ENCODE measurements around the gene RTN4RL1.
"Not testable (repeated sequence)": the region's sequence is repeated elsewhere in the genome, so short reads cannot be mapped to it uniquely, and the experiment has no call there.

RTN4RL1 gene

DNA sequence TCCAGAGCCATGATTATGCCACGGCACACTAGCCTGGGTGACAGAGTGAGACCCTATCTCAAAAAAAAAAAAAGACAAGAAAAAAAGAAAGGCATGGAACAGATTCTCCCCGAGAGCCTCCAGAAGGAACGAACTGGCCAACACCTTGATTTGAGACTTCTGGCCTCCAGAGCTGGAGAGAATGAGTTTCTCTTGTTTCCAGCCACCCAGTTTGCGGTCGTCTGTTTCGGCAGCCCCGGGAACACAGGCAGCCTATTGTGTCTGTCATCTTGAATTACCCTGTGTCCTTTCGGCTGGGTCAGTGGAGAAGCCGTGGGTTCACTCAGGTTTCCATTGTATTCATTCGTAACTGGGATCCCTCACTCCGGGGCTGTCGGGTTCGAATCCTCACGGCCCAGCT, 111.4 kb downstream of the RTN4RL1 start:
- DNase-seq = no peak

DNA sequence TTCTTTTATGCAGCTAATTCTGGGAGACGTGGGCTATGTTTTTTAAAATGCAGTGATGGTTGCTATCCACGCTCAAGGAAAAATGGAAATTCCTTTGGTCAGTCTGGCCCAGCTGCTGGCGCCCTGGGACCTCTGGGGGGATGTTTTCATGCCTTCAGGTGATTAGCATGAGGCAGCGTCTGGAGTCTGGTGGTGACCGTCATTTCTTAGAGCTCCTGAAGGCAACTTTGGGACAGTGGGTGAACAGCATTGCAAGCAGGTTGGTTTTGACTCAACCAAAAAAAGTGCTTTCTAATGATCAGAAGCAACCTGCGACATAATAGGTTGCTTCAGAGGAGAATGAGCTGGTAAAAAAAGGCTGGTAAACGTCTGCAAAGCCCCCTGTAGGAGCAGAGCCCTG, 113.0 kb downstream of the RTN4RL1 start:
- no peak for DNase-seq

DNA sequence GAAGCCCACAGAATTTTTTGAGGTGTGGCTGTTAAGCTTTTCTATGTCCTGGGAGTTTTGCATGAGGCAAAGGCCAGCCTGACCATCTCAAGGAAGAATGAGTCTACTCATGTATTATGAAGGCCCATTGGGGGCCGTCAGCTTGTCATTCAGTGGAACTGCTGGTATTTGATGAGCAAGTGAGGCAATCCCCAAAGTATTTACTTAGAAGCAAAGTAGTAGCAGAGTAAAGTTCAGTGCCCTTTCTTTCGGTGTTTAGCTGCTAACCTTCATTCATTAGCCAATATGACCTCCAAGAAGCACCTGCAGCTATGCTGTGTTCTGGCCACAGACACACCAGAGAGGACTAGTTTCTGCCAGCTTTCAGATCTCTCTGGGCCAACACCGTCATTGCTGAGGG, 115.1 kb downstream of the RTN4RL1 start:
- DNase-seq = no peak

DNA sequence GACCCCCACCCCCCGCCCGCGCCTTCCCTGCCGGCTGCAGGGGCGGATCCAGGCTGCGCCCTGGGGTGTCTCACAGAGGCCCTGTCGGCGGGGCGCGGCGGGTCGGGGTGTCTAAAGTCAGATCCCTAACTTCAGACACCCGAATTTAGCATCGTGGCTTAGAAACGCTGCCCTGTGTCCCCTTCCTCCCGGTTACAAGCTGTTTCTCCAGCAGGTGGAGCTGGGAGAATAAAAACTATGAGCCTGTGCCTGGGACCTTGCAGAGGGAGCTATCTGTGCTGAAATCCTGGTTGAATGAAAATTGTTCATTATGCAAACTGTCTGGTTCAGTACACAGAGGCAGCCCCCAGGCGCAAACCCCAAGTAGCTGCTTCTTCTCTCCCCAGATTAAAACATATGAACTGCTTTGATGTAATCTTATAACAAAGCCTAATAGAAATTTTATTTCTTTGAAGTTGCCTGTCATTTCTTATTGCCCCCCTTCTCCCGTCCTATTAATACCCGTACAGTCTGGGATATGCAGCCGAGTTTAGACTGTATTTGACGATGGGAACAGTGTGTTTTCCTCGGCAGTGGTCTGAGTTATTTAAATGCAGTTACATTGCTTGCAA, 116.3 kb downstream of the RTN4RL1 start:
- peak in 1 of 2 experiments; percentile 31 for DNase-seq

DNA sequence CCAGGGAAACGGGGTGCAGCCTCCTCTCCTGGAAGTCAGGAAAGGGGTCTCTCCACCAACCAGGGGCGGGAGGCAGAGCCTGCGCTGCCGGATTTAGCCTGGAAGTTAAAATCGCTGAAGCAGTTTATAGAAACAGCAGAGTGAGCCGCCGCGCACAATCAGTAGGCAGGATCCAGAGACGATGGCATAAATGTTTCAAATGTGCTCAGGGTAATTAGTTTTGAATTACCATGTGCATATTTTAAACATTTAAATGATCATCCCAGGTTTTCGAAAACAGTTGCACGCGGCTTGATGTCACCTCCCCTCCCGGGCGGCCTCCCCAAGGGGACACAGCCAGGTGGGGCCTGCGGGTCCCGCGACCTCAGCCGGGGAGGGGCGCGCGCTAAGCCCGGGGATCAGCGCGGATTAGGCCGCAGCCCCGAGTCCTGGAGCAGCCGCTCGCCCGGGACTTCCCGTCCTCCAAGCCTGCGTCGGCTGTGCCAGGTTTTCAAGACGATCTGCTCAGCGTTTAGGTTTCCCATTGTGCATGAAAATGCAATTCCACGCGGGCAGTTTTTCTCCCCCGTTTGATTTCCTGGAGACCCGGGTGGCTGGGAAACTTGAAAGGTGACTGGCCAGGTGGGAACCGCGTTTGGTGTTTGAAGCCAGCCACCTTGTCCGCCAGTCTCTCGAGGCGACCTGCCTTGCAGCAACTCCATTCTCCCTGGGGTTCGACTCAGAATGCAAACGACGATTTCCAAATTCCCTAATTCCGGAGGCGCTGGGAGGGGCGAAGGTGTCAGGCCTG, 117.0 kb downstream of the RTN4RL1 start:
- no peak for DNase-seq

DNA sequence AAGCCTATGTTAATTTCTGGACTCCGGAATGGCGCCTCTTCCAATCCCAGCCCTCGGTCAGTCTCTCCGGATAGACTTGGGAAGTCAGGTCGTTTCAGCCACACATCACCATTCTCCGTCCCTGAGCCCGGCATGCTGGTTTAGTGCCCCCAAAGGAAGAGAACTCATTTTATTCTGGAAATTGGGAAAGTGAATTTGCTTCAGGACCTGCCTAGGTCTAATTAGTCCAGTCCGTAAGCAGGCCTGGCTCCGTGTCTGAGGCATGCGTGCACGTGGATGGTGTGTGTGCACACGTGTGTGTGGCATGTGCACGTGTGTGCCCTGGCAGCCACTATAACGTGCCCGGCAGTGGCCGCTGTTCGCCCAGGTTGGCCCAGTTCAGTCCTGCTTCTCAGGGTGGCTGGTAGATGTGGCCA, 117.9 kb downstream of the RTN4RL1 start:
- DNase-seq = no peak

DNA sequence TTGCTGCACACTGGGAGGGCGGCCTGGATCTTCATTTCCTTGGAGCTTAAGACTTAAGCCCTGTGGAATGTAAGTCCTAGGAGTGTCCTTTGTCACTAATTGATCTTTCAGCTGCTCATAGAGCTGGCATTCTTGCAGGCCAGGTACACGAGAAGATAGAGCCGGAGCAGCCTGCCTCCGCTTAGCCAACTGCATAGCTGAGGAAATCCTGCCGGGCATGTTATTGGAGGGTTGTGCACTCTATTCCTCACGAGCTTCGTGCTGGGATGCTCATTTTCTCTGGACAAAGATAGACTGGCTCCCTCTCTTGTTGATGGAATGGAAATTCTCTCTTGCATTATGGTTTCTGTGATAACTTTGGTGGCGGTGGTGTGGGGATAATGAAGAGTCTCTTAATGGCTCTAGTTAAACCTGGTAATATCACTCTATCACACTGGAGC, 118.5 kb downstream of the RTN4RL1 start:
- no peak for DNase-seq

DNA sequence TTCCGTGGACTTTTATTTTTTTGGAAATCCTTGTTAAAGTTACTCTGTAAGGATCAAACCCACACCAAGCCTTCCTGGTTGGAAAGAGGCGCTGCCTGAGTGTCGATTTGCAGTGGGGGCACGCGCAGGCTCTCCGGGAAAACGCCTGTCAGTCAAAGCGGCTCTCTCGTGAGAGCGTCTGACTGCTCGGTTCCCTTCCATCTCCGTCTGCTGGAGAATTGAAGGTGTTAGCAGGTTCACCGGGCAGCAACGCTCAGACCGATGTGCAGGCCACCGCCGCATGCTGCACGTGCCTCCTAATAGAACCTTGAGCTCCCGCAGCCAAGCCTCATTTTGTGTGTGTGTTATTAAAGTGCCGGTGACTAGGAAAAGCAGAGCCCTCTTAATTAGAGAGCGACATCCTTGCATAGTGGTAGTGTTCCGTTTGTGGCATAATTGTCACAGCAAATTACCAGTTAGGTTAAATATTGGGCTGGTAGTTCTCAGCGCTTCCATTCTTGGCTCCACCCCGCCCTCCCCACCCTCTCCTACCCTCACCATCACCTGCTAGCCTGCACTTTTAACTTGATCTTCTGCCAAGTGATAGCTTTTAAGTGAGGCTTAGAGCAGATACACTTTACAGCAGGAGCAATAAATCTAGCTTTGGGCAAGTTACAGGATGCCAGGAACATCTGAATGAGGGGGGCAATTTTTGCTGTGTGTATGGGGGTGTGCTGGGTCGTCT, 119.8 kb downstream of the RTN4RL1 start:
- DNase-seq = peak; percentile 60 to 65

DNA sequence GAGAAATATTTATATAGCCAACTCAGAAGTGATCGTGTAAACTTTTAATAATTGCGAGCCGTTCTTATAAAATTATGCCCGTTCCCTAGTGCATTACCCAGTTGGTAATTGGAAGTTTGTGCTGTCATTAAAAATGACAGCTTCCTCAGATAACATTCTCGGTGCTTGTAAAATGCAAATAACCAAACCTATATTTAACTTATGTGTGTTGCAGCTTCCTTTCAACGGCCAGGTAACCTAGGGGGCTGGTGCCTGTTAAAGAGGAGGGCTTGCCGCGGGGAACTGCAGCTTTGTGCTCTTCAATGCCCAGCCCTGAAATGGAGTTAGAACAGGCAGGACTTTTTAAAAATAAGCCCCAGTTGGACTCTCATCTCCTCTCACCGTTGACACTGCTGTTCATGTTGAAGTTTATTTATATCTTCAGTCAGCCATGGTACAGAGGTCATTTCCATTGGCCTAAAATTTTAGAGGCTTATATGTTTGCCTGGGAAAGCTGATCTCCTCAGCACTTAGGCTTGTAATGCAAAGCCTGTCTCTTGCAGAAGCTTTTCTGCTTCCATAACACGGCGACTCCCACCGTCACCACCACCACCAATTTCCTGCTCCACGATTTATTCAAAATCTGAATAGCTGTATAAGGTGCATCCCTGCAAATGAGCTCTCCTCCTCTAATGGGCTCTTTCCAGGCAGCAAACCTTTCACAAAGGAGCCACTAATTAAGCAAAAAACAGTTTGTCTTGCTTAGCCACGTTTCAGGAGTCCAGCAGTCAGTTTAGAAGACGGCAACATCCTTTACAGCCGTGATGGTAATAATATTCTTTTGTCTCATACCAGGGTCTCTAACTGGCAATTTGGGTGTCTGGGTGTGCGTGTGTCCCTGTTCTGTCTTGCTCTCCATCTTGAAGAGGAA, 120.6 kb downstream of the RTN4RL1 start:
- DNase-seq = peak in 1 of 2 experiments; percentile 10

DNA sequence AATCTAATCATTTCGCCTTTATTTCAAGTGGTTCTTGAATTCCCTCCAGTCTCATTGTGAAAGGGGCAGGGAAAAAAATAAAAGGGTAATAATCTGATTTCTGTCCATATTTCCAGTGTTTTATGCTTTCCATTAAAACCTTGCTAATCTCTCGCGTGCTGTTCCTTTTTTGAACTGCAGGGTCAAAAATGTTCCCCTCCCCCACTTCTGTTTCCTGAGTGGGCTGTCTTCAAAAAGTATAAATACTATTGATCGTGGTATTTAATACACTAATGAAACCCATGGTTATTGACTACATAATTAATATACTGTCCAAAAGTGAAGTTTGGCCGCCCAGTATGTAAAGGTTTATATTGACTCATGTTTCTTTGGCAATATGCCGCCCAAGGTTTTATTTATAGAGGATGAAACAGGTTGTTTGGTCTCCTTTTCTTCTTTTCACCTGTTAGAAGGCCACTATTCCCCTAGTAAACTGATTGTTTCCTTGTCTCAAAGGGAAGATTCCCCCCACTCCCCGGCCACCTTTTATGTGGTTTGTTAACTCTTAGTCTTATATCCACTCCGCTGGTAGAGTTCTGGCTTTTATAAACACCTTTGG, 125.6 kb downstream of the RTN4RL1 start:
- DNase-seq = no peak

DNA sequence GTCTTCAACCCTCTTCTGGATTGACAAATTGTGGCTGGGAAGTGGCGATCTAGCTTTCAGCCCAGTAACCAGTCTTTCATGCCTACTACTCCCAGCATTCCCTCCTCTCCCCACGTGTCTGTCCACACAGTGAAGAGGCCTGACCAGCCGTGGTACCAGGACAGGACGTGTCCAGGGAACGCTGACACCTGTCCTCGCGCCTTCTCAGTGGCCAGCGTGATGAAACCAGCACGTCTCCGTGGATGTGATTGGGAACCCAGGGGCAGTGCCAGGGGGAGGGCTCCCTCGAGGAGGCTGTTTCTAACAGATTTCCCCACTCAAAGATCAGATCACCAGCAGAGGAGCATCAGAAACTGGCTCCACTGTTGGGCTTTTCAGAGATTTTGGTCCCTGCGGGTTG, 126.3 kb downstream of the RTN4RL1 start:
- no peak for DNase-seq

DNA sequence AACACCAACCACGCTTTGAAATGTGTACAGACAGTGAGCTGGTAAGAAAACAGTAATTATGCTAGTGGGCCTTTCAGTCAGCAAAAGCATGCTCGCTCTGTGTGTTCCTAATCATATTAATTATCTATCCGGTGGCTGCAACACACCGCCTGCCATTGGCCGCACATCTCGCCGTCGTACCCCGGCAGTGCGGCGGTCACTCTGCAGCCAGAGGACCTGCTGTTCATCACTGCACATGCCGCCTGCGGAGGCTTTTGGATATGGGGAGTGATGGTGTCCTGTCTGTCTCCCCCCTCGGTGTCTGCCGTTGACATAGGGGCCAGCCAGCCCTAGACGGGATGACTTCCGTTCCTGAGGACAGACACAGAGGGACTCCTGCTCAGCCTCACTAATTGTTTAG, 126.8 kb downstream of the RTN4RL1 start:
- no peak for DNase-seq

DNA sequence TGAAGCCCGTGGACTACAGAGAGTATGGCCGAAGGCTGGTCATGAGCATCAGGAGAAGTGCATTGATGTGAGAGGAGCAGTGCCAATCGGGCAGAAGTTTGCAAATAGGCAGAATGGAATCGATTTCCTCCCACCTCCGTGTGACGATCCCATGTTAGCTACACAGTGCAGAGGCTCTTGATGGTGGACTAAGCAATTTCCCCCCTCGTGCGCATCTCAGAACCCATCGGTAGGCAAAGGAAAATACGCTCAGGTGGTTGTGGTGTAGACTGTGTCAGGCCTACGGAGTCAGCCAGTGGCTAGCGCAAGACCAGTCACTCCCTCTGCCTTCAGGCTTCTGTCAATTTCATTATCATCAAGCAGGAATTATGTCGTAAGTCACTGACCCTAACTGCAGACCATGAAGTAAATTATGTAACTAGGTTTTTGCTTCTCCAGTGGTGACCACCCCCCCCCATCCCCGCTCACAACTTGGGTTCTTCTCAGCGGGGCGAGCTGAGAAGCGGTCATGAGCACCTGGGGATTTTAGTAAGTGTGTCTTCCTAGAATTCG, 128.0 kb downstream of the RTN4RL1 start:
- DNase-seq = no peak

DNA sequence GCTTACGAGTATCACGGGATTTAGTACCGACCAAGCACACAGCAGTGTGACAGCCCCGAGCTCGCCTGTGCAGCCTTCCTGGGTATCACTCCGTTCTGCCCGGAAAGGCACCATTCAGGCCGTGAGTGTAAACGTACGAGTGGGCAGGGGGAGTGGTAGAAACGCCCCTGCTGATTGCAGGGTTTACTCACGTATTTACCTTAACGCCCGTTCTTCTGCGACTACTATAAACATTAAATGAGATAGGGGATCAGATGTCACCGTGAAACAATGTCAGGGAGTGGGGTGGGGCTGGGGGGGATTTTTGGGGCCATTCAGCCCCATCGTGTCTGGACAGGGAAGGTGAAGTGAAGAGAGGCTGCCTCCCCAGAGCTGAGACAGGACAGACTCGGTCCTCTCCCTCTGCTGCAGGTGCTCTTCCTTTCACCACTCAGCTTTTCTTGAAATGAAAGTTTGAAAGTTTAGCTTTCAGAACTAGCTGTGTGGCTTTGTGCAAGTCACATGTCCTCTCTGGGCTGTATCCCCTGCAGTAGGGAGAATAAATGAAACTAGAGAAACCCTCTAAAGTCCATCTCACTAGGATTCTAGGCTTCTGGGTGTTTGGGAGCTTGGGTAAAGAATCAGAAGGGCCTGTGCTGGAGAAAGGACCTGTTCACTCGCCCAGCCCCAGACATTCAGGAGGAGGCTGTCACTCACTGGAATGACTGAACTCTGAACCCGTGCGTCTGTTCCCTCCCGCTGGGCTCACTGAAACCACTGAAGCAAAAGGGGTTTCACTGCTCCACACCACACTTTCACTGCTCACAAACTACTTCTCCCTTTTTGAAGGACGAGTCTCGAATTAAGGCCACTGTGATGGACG, 128.7 kb downstream of the RTN4RL1 start:
- DNase-seq = no peak

DNA sequence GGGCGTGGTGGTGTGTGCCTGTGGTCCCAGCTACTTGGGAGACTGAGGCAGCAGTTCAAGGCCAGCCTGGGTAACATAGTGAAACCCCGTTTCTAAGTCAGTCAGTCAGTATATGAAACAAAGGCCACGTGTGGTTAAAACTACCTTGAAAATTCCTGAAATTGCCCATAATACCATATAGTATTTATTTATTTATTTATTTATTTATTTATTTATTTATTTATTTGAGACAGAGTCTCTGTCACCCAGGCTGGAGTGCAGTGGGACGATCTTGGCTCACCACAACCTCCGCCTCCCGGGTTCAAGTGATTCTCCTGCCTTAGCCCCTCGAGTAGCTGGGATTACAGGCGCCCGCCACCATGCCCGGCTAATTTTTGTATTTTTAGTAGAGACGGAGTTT, 129.7 kb downstream of the RTN4RL1 start:
- DNase-seq = not testable (repeated sequence)

DNA sequence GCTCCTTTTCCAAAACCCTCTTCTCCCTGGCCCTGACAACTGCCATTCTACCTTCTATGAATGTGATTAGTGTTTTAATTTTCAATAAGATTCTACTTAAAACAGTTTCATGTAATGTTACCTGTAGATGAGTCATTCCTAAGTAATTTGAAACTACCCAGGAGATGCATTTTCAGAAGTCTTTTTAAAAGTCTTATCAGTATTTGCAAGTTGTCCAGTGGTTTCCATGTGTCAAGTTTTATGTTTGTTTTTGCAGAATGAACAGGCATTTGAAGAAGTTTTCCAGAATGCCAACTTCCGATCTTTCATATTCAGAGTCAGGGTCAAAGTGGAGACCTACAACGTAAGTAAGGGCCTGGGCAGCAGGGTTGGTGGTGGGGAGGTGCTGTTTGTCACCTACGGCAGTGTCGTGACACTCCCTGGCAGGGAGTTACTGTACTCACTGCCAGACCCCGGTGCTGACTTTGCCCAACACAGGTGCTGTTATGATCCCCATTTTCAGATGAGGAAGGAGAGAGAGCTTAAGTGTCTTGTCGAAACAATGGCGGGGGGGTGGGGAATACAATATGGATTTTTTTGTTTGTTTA, 130.3 kb downstream of the RTN4RL1 start:
- no peak for DNase-seq

DNA sequence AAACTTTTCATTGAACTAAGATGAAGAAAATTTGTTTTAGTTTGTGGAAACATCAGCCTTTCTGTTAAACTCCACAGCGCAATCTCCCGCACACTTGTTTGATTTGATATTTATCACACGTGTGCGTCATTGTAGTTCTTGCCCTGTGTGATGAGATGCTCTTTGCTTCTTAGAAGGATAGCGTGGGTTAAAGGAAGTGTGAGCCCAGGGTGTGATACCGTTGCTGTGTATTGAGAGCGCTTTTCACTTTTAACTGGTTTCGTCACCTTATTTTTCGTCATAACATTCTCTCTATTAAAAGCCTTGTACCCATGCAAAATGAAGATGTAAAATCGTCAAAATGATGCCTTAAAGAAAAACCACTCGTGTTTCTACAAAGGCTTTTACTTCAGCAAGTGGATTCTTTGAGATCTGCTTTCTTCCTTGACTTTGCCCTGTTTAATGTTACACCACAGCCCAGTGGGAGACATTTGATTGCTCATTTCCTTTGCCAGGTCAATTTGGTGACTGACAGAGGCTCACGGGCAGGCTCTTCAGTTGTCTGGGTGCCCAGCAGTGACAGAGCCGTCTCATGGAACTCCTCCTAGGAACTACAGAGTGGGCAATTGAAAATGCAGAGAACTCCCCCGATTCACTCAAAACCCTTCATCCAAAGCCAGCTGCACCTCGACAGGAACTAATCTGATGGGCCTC, 134.2 kb downstream of the RTN4RL1 start:
- DNase-seq = no peak

DNA sequence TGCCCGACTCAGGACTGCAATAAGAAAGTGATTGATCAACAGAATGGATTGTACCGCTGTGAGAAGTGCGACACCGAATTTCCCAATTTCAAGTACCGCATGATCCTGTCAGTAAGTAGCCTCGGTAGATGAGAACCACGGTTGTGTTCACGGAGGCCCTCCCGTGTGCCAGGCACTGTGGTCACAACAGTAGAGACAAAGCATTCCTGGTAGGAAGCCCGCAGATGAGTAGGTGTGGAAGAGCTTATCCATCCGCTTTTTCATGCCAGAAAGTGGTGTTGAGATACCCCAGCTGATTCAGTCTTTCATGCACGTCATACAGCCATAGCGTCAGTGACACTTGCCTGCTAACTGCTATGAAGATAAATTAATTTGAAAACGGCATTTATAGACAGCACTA, 136.4 kb downstream of the RTN4RL1 start:
- DNase-seq = no peak

Data from NCI-H187 (cell line).